ENCODE data around the gene SRPX2.

The SRPX2 gene, protein sequence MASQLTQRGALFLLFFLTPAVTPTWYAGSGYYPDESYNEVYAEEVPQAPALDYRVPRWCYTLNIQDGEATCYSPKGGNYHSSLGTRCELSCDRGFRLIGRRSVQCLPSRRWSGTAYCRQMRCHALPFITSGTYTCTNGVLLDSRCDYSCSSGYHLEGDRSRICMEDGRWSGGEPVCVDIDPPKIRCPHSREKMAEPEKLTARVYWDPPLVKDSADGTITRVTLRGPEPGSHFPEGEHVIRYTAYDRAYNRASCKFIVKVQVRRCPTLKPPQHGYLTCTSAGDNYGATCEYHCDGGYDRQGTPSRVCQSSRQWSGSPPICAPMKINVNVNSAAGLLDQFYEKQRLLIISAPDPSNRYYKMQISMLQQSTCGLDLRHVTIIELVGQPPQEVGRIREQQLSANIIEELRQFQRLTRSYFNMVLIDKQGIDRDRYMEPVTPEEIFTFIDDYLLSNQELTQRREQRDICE

DNA sequence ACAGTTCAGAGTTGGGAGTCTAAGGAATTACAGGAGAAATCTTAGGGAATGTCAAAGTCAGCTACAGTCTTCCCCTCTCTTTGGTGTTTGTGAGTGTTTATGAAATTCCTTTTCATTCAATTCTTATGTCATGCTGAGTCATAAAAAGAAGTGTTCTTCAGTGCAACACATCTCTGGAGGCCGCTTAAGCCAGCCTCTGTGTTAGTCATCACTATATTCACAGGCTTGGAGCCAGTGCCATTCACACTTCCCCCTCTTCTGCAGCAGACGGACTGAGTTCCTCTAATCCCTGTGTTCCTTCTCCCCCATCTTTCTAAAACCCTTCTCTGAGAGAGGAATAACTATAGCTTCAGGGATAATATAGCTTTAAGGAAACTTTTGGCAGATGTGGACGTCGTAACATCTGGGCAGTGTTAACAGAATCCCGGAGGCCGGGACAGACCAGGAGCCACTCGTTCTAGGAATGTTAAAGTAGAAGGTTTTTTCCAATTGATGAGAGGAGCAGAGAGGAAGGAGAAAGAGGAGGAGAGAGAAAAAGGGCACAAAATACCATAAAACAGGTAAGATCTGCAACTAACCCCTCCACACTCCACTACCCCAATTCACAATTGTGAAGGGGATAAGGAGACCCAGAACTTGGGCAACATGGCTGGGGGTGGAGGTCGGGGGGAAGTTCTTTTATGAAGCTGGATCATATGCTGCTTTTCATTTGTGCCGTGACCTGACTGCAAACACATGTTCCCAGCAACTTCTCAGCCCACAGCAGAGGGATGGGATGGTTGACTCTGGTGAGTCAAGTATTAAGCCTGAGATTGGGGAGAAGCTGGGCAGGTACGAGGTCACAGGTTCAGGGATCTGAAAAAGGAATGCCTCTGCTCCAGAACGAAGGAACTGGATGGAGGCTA is at the start of gene SRPX2:
Gene SRPX2 (plus strand): TSS at position 244 of the 905 bp plus-strand sequence. CDS start 2,124 bp downstream, outside the sequence.
- no peak within 1 kb of the TSS for H3K4me3 ChIP-seq (ENCODE audit: low read length)
- TF ChIP-seq EZH2phosphoT487 (IDR thresholded peaks at IDR 0.05; ENCODE audit: borderline replicate concordance, low read length) = no peak
- TF ChIP-seq, protein P1, sequence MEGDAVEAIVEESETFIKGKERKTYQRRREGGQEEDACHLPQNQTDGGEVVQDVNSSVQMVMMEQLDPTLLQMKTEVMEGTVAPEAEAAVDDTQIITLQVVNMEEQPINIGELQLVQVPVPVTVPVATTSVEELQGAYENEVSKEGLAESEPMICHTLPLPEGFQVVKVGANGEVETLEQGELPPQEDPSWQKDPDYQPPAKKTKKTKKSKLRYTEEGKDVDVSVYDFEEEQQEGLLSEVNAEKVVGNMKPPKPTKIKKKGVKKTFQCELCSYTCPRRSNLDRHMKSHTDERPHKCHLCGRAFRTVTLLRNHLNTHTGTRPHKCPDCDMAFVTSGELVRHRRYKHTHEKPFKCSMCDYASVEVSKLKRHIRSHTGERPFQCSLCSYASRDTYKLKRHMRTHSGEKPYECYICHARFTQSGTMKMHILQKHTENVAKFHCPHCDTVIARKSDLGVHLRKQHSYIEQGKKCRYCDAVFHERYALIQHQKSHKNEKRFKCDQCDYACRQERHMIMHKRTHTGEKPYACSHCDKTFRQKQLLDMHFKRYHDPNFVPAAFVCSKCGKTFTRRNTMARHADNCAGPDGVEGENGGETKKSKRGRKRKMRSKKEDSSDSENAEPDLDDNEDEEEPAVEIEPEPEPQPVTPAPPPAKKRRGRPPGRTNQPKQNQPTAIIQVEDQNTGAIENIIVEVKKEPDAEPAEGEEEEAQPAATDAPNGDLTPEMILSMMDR (IDR thresholded peaks at IDR 0.05; ENCODE audit: low read depth, low read length, poor library complexity, severe bottlenecking) = no peak
- no peaks in the 10 kb centered on the region for H3K79me2 ChIP-seq (ENCODE audit: control insufficient read depth, low read length)
- no peaks in the 10 kb centered on the region for H3K27me3 ChIP-seq (ENCODE audit: control insufficient read depth, low read length)
- no peaks in the 10 kb centered on the region for H4K20me1 ChIP-seq (ENCODE audit: control insufficient read depth, insufficient read depth, low read depth, low read length)
- H3K36me3 ChIP-seq (ENCODE audit: control insufficient read depth, low read length) = no peaks in the 10 kb centered on the region
- no peak within 1 kb of the TSS for H3K27ac ChIP-seq (ENCODE audit: low read depth, low read length)
- H3F3A ChIP-seq (ENCODE audit: control insufficient read depth, insufficient read depth) = no peaks in the 10 kb centered on the region
- H3K4me1 ChIP-seq (ENCODE audit: control insufficient read depth, low read length) = no peaks in the 10 kb centered on the region
- no peaks in the 10 kb centered on the region for H3K9me3 ChIP-seq (ENCODE audit: control insufficient read depth, insufficient read depth, low read length)
- no peak within 1 kb of the TSS for H3K4me2 ChIP-seq (ENCODE audit: low read length)
- no peaks in the 10 kb centered on the region for H3K9me2 ChIP-seq (replicated peaks; ENCODE audit: control insufficient read depth, low read length)

DNA sequence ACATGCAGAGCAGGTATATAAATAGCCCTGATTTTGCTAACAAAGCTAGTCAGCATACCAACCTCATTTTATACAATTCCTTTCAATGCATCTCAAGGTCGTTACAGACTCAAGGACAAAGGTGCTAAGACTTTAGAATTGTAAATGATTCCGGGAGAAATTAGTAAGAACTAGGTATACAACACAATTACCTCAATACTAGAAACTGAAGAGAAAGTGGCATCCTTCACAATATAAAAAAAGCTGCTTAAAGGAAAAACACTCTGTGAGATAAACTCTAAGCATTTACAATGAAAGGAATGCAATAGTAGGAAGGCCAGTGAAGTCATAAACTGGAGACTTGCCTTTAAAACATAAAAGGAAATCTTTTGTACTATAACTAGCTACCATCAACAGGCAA is 47.4 kb upstream of the SRPX2 start:
- no peaks in the 10 kb centered on the region for H3K4me1 ChIP-seq (ENCODE audit: control insufficient read depth, low read length)
- no peaks in the 10 kb centered on the region for H3K9me2 ChIP-seq (replicated peaks; ENCODE audit: control insufficient read depth, low read length)
- H3K9me3 ChIP-seq (ENCODE audit: control insufficient read depth, insufficient read depth, low read length) = no peaks in the 10 kb centered on the region
- H3K27ac ChIP-seq (ENCODE audit: low read depth, low read length) = no peak overlapping the region
- H4K20me1 ChIP-seq (ENCODE audit: control insufficient read depth, insufficient read depth, low read depth, low read length) = no peaks in the 10 kb centered on the region
- H3K27me3 ChIP-seq (ENCODE audit: control insufficient read depth, low read length) = no peaks in the 10 kb centered on the region
- TF ChIP-seq EZH2phosphoT487 (IDR thresholded peaks at IDR 0.05; ENCODE audit: borderline replicate concordance, low read length) = no peak
- TF ChIP-seq, protein P1 (IDR thresholded peaks at IDR 0.05; ENCODE audit: low read depth, low read length, poor library complexity, severe bottlenecking) = no peak
- no peaks in the 10 kb centered on the region for H3K36me3 ChIP-seq (ENCODE audit: control insufficient read depth, low read length)
- H3F3A ChIP-seq (ENCODE audit: control insufficient read depth, insufficient read depth) = no peaks in the 10 kb centered on the region
- H3K4me3 ChIP-seq (ENCODE audit: low read length) = no peak overlapping the region
- no peak overlapping the region for H3K4me2 ChIP-seq (ENCODE audit: low read length)
- H3K79me2 ChIP-seq (ENCODE audit: control insufficient read depth, low read length) = no peaks in the 10 kb centered on the region

DNA sequence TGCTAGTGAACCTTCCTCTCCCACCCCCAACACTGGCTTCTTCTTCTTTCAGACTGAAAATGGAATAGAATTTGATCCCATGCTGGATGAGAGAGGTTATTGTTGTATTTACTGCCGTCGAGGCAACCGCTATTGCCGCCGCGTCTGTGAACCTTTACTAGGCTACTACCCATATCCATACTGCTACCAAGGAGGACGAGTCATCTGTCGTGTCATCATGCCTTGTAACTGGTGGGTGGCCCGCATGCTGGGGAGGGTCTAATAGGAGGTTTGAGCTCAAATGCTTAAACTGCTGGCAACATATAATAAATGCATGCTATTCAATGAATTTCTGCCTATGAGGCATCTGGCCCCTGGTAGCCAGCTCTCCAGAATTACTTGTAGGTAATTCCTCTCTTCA is 44.5 kb upstream of the SRPX2 start:
- H3K4me1 ChIP-seq (ENCODE audit: control insufficient read depth, low read length) = no peaks in the 10 kb centered on the region
- no peaks in the 10 kb centered on the region for H4K20me1 ChIP-seq (ENCODE audit: control insufficient read depth, insufficient read depth, low read depth, low read length)
- no peaks in the 10 kb centered on the region for H3K27me3 ChIP-seq (ENCODE audit: control insufficient read depth, low read length)
- no peak overlapping the region for H3K4me3 ChIP-seq (ENCODE audit: low read length)
- no peak overlapping the region for H3K27ac ChIP-seq (ENCODE audit: low read depth, low read length)
- H3K36me3 ChIP-seq (ENCODE audit: control insufficient read depth, low read length) = no peaks in the 10 kb centered on the region
- no peaks in the 10 kb centered on the region for H3K9me3 ChIP-seq (ENCODE audit: control insufficient read depth, insufficient read depth, low read length)
- no peaks in the 10 kb centered on the region for H3F3A ChIP-seq (ENCODE audit: control insufficient read depth, insufficient read depth)
- no peaks in the 10 kb centered on the region for H3K9me2 ChIP-seq (replicated peaks; ENCODE audit: control insufficient read depth, low read length)
- H3K79me2 ChIP-seq (ENCODE audit: control insufficient read depth, low read length) = no peaks in the 10 kb centered on the region
- no peak overlapping the region for H3K4me2 ChIP-seq (ENCODE audit: low read length)
- TF ChIP-seq, protein P1 (IDR thresholded peaks at IDR 0.05; ENCODE audit: low read depth, low read length, poor library complexity, severe bottlenecking) = no peak
- no peak for TF ChIP-seq EZH2phosphoT487 (IDR thresholded peaks at IDR 0.05; ENCODE audit: borderline replicate concordance, low read length)

Measured in DOHH2 (cell line).